ENCODE results near the gene TTLL7.

The TTLL7 gene

GRCh38 chr1:83998498-83999315 is at the start of gene TTLL7:
TTLL7 (minus strand) TSS chr1:83999132; CDS start chr1:83952211, 46,921 bp downstream.
- no peak for FAIRE-seq

DNA sequence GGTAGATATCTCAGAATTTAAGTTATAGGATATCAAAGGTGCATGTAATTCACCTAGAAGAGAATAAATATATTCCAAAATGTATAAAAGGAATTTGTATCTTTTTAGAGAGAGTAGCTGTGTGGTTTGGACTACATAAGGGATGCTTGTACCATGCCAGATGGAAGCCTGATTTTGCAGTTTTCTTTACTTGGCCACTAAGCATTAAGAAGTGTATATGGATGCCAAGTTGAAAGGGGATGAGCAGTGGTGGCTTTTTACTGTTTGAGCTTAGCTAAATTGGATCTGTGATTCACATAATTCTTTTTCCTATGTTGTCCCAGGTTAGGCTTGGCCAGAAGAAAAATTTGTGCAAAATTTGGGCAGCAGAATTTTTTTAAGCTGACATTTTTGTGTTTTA is 43.5 kb upstream of the TTLL7 start:
- no peak for FAIRE-seq

- FAIRE-seq, result no peak
These were observed 39.1 kb upstream of the TTLL7 start for GRCh38 chr1:84037758-84038611.

DNA sequence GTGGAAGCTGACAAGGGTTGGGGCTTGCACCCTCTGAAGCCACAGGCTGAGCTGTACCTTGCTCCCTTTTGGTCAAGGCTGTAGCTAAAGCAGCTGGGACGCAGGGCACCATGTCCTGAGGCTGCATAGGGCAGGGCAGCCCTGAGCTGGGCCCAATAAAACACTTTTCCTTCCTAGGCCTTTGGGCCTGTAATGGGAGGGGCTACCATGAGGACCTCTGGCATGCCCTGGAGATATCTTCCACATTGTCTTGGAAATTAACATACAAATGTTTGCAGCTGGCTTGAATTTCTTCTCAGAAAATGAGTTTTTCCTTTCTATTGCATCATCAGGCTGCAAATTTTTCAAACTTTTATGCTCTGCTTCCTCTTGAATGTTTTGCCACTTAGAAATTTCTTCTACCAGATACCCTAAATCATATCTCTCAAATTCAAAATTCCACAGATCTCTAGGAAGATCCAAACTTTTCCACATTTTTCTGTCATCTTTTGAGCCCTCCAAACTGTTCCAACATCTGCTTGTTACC is 32.9 kb upstream of the TTLL7 start:
- no peak for FAIRE-seq

DNA sequence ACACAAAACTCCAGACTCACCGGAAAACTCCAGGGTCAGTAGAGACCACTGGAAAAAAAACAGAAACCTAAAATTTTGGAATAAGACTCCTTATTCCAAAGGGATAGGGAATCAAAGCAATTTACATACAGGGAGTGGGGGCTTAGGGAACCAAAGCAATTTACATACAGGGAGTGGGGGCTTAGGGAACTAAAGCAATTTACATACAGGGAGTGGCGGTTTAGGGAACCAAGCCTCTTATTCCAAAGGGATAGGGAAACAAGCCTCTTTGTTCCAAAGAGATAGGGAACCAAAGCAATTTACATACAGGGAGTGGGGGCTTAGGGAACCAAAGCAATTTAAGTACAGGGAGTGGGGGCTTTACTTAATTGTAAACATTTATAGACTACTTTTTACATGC is 28.4 kb upstream of the TTLL7 start:
- no peak for FAIRE-seq

GRCh38 chr1:84025966-84026365 is 27.0 kb upstream of the TTLL7 start:
- FAIRE-seq, result no peak

GRCh38 chr1:84021822-84022221 is 22.9 kb upstream of the TTLL7 start:
- no peak for FAIRE-seq

DNA sequence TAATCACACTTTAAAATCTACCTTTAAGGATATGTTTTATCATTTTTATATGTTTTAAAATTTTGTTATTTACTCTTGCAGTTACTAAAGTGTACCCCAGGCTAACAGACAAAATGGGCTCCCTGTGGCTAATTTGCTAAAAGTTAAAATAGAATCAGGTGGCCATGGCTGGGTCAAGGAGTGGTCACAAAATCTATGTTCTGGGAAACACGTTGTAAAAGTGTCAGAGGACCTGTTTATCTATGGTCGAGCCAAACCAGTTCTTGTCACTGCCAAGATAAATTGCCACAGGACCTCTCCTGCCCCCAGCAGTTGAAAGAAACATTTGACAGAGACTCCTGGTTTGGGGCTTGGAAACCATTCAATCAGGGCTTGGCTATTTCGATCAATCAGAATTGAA is 21.2 kb upstream of the TTLL7 start:
- FAIRE-seq, result no peak

GRCh38 chr1:84019217-84019616 is 20.3 kb upstream of the TTLL7 start:
- no peak for FAIRE-seq

DNA sequence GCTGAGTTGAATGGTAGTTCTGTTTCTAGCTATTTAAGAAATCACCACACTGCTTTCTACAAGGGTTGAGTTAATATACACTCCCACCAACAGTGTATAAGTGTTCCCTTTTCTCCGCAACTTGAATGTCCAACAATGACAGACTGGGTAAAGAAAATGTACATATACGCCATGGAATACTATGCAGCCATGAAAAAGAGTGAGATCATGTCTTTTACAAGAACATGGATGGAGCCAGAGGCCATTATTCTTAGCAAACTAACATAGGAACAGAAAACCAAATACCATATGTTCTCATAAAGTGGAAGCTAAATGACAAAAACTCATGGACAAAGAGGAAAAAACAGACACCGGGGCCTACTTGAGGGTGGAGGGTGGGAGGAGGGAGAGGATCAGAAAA is 14.8 kb upstream of the TTLL7 start:
- no peak for FAIRE-seq

DNA sequence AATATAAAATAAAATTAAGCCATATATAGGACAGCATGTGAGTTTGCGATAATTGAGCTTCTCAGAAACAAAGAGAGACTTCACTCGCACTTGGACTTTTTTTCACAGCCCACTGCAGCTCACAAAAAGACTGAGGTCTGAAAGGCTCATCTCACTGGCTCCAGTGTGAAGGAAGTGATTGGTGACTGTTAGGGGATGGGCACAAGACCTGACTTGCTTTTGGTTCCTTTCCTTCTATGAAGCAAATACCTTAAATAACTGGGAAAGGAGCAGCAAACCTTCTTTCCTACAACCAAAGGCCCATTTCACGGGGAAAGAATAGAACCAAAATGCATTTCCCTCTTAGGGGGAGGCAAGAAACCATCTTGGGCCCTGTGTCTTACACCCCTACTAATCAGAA is 13.1 kb upstream of the TTLL7 start:
- FAIRE-seq, result no peak

GRCh38 chr1:84010136-84010535 is 11.2 kb upstream of the TTLL7 start:
- no peak for FAIRE-seq

DNA sequence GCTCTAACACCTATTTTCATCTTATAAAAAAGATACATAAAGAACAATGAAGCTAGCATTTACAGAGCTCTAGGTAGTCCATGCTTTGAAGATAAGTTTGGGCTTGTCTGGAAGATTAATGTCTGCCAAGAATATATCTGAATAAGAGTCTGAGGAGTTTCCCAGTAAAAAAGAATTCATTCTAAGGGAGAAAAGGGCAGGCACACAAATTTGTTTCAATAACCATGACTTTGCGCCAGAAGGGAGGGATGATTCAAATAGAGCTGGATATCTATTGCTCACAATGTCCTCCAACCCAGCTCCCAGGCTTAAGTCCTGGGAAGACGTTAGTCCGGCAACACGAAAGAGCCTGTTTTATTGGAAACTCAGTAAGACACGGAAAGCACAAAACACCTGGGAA is 9.7 kb upstream of the TTLL7 start:
- no peak for FAIRE-seq

- FAIRE-seq, result no peak
These were observed 7.7 kb upstream of the TTLL7 start for GRCh38 chr1:84006591-84006990.

DNA sequence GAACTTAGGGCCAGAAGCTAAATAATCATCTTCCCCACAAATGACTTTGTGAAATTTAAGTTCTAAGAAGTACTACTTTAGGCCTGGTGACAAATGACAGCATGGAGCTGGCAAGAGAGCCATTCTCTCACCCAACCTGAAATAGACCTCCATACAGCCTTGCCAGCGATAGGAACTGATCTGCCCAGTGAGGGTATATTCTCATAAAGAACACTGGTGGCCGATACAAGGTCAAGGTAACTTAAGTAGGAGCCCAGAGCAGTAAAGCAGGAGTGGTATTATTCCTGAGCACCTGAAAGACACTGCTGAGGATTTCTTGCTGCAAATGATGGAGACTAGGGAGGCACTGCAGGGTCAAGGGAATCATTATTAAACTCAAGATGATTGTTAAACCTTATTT is 2.6 kb upstream of the TTLL7 start:
- no peak for FAIRE-seq

- no peak for FAIRE-seq
These were observed 2.1 kb upstream of the TTLL7 start for GRCh38 chr1:84000954-84001495.

DNA sequence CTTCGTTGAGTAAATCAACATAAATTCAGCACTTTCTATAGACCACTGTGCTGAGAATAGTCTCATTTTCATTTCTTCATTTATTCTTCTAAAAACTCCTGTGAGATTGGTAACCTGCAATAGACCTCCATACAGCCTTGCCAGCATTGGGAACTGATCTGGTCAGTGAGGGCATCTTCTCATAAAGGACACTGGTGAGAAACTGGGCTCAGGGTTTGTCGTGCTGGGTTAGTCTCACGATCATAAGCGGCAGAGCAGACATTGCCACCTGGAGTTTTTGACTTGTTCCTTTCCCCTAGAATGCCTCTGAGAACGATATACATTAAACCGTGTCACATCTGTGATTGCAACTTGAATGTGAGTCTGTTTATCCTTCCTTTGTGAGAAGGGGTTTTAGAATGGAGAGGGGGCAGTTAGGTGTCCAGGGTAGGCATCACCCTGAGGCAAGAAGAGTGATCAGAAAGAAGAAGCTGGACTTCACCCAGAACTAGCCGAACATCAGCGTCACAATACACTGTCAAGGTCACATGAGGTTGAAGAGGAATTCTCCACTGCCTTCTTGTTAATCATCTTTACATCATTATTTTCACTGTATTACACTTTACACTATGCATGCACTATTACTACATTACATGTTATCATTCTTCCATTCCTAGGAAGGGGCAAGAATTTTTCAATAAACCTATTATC is 1.4 kb upstream of the TTLL7 start:
- no peak for FAIRE-seq

- no peak for FAIRE-seq
These were observed 436 bp upstream of the TTLL7 start for GRCh38 chr1:83999316-83999819.

DNA sequence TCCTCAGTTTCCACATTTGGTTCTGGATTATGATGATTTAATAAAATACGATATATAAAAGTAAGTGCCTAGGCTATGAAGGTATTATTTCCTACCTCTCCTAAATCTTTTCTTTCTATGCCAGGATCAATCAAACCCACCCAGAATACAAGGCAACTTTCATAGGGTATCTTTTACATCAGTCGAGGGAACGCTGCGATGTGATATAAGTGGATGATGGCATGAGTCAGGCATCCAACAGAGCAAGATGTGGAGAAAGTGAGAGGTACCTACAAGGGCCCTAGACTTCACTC is 781 bp downstream of the TTLL7 start:
- no peak for FAIRE-seq

DNA sequence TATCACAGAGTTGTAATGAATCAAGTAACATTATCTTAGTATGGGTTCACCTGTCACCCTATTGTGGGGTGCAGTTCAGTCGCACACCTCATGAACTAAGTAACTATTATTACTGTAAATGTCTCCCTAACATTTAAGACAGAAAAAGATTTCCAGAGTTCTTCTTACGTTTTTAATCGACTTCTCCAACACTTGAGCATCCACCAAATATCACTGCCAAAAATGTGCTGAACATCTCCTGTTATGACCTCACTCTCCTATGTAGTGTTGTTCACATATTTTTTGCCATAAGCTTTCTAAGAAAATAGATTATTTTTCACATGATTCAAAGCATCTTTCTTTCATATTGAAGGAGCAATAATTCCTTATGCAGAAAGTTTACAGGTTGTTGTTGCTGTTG is 1.3 kb downstream of the TTLL7 start:
- FAIRE-seq, result no peak

DNA sequence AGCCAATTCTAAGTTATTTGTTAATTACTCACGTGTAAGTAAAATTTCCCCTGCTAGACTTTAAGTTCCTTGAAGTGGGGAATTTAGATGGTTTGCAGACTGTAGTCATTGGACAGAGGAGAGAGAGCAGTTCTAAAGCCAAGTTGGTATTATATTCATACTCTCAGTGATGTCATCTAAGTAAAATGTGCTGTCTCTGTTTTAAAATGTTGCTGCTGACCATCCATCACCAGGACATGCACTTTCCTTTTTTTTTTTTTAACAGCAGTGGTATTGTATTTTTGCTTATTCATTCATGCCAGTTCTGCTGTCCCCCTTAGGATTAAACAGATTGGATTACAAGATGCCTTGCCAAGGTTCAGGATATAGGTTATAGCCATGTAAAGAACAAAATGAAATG is 2.3 kb downstream of the TTLL7 start:
- no peak for FAIRE-seq

DNA sequence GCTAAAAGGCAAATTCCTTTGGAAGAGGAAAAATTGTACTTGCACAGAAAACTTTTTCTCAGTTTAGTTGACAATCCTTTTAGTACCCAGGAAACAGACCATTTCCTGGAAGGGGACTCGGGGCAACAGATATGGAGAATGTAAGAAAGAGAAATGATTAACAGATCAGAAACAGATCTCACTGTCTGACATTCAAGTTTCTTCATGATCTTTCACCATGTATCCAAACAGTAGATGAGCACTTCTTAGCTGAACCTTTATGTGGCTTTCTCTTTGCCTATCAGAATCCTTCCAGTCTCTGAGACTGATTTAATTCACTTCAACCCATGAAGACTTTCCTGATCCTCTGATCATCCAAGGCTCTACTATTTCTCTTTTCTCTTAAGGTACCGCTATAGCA is 2.7 kb downstream of the TTLL7 start:
- no peak for FAIRE-seq

DNA sequence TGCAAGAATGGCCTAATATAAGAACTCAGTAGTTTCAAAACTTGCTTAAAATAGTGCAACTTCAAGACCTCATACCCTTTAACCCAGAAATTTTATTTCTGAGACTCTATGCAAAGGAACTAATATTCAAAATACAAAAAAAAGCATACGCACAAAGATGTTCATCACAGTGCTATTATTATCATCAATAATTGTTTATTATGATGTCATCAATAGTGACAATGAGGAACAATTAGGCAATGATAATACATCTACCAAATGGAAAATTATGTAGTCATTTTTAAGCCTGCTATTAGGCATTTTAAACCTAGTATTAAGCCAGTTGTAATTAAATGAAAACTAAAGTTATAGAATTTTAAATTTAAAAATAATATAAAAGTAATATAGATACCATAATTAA is 3.3 kb downstream of the TTLL7 start:
- no peak for FAIRE-seq

Data from TTC549 (cell line).